ENCODE measurements around the gene RCBTB1. TPM values are rescaled to one million over a fixed set of nuclear protein-coding genes. Genes with fewer than 3 reads are reported as not detected.

The RCBTB1 gene
- total and polyA plus RNA-seq, 2 donors (not counting 3 experiments of a cell fraction or from before 2014, with no cell fraction given), result 12.1 to 23.8 TPM

GRCh38 chr13:49546561-49546960, 38.8 kb downstream of the RCBTB1 start:
- H3K27ac ChIP-seq (ENCODE audit: insufficient read depth, low read depth, low read length), result no peak overlapping the region
- dilution Hi-C loops (cut with MboI; ENCODE audit: extremely low pct_ligation_motif_present, low sequenced_read_pairs) (no loop called here), intact Hi-C loops (cut with micrococcal nuclease) (no loop called here)
- no peaks in the 10 kb centered on the region for H3K9me1 ChIP-seq (replicated peaks; ENCODE audit: control insufficient read depth, extremely low read depth, insufficient read depth, low read length)
- H2AFZ ChIP-seq (ENCODE audit: low read depth, low read length), result no peak overlapping the region
- FAIRE-seq (no peak), DNase-seq (ENCODE audit: low read depth, low spot score) (no peak)
- no peaks in the 10 kb centered on the region for H3K27me3 ChIP-seq (ENCODE audit: control insufficient read depth in 2 of 2, insufficient read depth in 2 of 2, low read length in 2 of 2)
- H3K4me3 ChIP-seq (replicated peaks in 1 of 3; ENCODE audit: insufficient read depth in 1 of 3, low read depth in 1 of 3, low read length in 3 of 3), result no peak overlapping the region
- no TSS peak for BruUV-seq (replicated peaks)
- H3K9me3 ChIP-seq (replicated peaks; ENCODE audit: control insufficient read depth, insufficient read depth, low read length), result no peaks in the 10 kb centered on the region
- no peak overlapping the region for H3K9ac ChIP-seq (replicated peaks; ENCODE audit: extremely low read depth, insufficient read depth, low read length)
- CTCF ChIA-PET, result interaction anchor here (1.3 kb wide), 1 partner anchor 8 kb away, joined by 4 read pairs; no protein-coding TSS in a partner anchor
- H3K36me3 ChIP-seq (ENCODE audit: control insufficient read depth in 2 of 2, extremely low read depth in 1 of 2, insufficient read depth in 2 of 2, low read length in 2 of 2), result peaks cover 11 to 12% of the 10 kb centered on the region in 2 experiments
- no peak overlapping the region for H3K4me2 ChIP-seq (ENCODE audit: insufficient read depth, low read length)
- H3K79me2 ChIP-seq (ENCODE audit: control insufficient read depth, insufficient read depth, low read length), result no peaks in the 10 kb centered on the region
- POLR2A ChIA-PET, result no interaction called here
- no peak for TF ChIP-seq GATA2 (IDR thresholded peaks at IDR 0.05; ENCODE audit: insufficient read depth, insufficient read length, low read depth, low read length)
- TF ChIP-seq, protein P1, sequence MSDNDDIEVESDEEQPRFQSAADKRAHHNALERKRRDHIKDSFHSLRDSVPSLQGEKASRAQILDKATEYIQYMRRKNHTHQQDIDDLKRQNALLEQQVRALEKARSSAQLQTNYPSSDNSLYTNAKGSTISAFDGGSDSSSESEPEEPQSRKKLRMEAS (IDR thresholded peaks at IDR 0.05; ENCODE audit: insufficient read depth, insufficient read length), result no peak
- TF ChIP-seq MYC (IDR thresholded peaks at IDR 0.05; ENCODE audit: low read depth, low read length), result no peak
- no peak for TF ChIP-seq EZH2 (IDR thresholded peaks at IDR 0.05; ENCODE audit: borderline replicate concordance, low read depth, low read length, severe bottlenecking)
- no peak for TF ChIP-seq FOS (IDR thresholded peaks at IDR 0.05; ENCODE audit: borderline replicate concordance, insufficient read depth, low read length)
- no peak for TF ChIP-seq POLR2AphosphoS5 (IDR thresholded peaks at IDR 0.05; ENCODE audit: insufficient read depth, low read depth, low read length)
- TF ChIP-seq JUN (IDR thresholded peaks at IDR 0.05; ENCODE audit: borderline replicate concordance, insufficient read depth, insufficient read length, low read depth), result no peak
- TF ChIP-seq CTCF (IDR thresholded peaks at IDR 0.05; ENCODE audit: extremely low read depth in 1 of 2, insufficient read depth in 1 of 2, low read depth in 1 of 2, low read length in 2 of 2), result no peak
- no peak for TF ChIP-seq POLR2A (IDR thresholded peaks at IDR 0.05; ENCODE audit: low read depth, low read length)
- no peaks in the 10 kb centered on the region for H4K20me1 ChIP-seq (replicated peaks; ENCODE audit: control insufficient read depth, extremely low read depth, insufficient read depth, low read length)
- H3K4me1 ChIP-seq (ENCODE audit: control insufficient read depth, extremely low read depth, insufficient read depth, low read length), result no peaks in the 10 kb centered on the region
